ENCODE data around the gene TXLNB. TPM values are rescaled to one million over a fixed set of nuclear protein-coding genes. Genes with fewer than 3 reads are reported as not detected.
A peak's percentile ranks its signal among the peaks of the same experiment; 100 is the strongest.

TXLNB gene
- total and polyA plus RNA-seq, 7 experiments from 2014 or later = 0.12 to 1.1 (median 0.65) TPM

DNA sequence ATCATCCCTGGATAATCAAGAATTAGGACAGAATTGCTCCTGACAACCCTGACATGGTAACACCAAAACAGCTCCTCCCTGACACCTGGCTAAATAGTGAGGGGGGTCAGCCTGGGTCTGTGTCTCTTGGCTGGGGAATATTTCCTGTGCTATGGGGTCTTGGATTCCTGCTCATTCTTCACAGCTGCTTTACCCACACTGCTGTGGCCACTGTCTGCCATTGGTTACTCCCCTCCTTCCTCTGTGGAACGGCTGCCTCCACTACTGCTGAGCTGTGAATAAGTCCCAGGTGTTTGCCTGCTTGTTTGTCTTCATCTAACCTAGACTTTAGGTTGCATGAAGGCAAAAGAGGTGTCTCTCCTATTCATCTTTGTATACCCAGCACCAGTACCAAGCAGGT lies 33.9 kb upstream of the TXLNB start:
- Histone ChIP-seq H3K27ac (ENCODE audit: low read depth, low read length) (no peak overlapping the region), H3K36me3 (ENCODE audit: control insufficient read depth in 2 of 3, insufficient read depth in 3 of 3, low read length in 3 of 3) (no peaks in the 10 kb centered on the region), H3K9me3 (ENCODE audit: control insufficient read depth in 2 of 3, low read length in 3 of 3) (no peaks in the 10 kb centered on the region), H3K4me1 (ENCODE audit: control insufficient read depth in 2 of 2, insufficient read depth in 2 of 2, low read length in 2 of 2) (peaks cover 12 to 19% of the 10 kb centered on the region in 2 donors), H3K4me3 (ENCODE audit: low read length) (no peak overlapping the region), H3K27me3 (ENCODE audit: control insufficient read depth in 2 of 2, insufficient read depth in 2 of 2, low read length in 2 of 2) (no peaks in the 10 kb centered on the region)
- ATAC-seq (no peak), DNase-seq (no peak)
- POLR2A ChIA-PET = interaction anchor here (0.8 to 2.9 kb wide), 3 partner anchors 10 to 50 kb away, joined by 4 to 40 read pairs (median 4); partner anchors contain the start of gene TXLNB
- Mint-ChIP-seq H3K9me3 (peaks cover 0 to 17% (median 0%) of the 10 kb centered on the region in 11 donors), H3K4me3 (peak overlapping the region in 6 of 10 donors; percentile 2 to 69 (median 30)), H3K4me1 (peaks cover 19 to 44% (median 32%) of the 10 kb centered on the region in 7 donors), H3K36me3 (peaks cover 0 to 19% (median 3%) of the 10 kb centered on the region in 5 donors), H3K27me3 (no peaks in the 10 kb centered on the region), H3K27ac (peak overlapping the region in 8 of 9 donors; percentile 54 to 84 (median 75))
- intact Hi-C loops (cut with micrococcal nuclease) = loop anchor here in 1 of 2 donors (2.0 kb wide), 2 partner anchors 37 to 49 kb away; partner anchors contain the start of gene CITED2
- CTCF ChIA-PET = interaction anchor here (0.9 to 1.6 kb wide), 3 partner anchors 39 to 107 kb away, joined by 3 to 5 read pairs (median 3); no protein-coding TSS in a partner anchor

DNA sequence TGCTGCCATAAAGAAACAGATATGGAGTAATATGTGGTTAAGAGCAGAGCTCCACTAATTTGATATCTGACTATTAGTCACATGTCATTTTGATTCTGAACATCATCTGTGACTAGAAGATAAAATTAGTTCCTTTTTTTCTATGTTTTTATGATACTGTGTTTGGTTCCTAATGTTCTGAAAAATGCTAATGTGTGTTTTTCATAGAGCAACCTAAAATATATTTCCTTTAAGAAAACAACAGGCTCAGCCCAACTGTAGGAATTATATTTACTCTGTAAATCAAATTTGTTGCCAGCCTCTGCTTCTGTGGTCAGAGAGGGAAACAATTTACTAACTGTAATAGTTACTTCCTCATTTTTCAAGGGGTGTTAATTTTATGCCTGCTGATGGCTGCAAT lies 33.3 kb upstream of the TXLNB start:
- intact Hi-C loops (cut with micrococcal nuclease) = loop anchor here in 1 of 2 donors (2.0 kb wide), 2 partner anchors 38 to 50 kb away; partner anchors contain the start of gene CITED2
- H3K27me3 ChIP-seq (ENCODE audit: control insufficient read depth in 2 of 2, insufficient read depth in 2 of 2, low read length in 2 of 2) = no peaks in the 10 kb centered on the region
- ATAC-seq (no peak), DNase-seq (no peak)
- ChIA-PET POLR2A (interaction anchor here (0.7 to 2.9 kb wide), 8 partner anchors 10 to 51 kb away, joined by 3 to 40 read pairs (median 4); partner anchors contain the start of genes CITED2 and TXLNB), CTCF (interaction anchor here (0.6 to 1.9 kb wide), 5 partner anchors 31 to 106 kb away, joined by 3 to 13 read pairs (median 3); no protein-coding TSS in a partner anchor)
- Mint-ChIP-seq H3K27ac (peak overlapping the region in 5 of 9 donors; percentile 9 to 97 (median 12)), H3K36me3 (peaks cover 0 to 21% (median 3%) of the 10 kb centered on the region in 5 donors), H3K4me3 (no peak overlapping the region), H3K4me1 (peaks cover 19 to 44% (median 32%) of the 10 kb centered on the region in 7 donors), H3K27me3 (no peaks in the 10 kb centered on the region), H3K9me3 (peaks cover 0 to 17% (median 0%) of the 10 kb centered on the region in 11 donors)
- no peak overlapping the region for H3K4me3 ChIP-seq (ENCODE audit: low read length)
- H3K9me3 ChIP-seq (ENCODE audit: control insufficient read depth in 2 of 3, low read length in 3 of 3) = no peaks in the 10 kb centered on the region
- H3K27ac ChIP-seq (ENCODE audit: low read depth, low read length) = no peak overlapping the region
- H3K36me3 ChIP-seq (ENCODE audit: control insufficient read depth in 2 of 3, insufficient read depth in 3 of 3, low read length in 3 of 3) = no peaks in the 10 kb centered on the region
- peaks cover 12 to 19% of the 10 kb centered on the region in 2 donors for H3K4me1 ChIP-seq (ENCODE audit: control insufficient read depth in 2 of 2, insufficient read depth in 2 of 2, low read length in 2 of 2)

DNA sequence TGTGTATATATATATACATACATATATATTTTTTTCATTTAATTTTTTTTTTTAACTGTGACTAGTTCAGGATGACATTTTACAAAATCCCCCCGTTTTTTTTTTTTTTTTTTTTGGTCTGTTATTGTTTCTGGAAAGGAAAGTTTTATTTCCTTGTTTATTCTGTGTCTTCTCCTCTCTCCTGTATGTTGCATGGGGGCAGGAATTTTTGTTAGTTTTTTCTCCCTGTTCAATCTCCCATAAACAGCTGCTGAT lies 32.4 kb upstream of the TXLNB start:
- Histone ChIP-seq H3K4me3 (ENCODE audit: low read length) (no peak overlapping the region), H3K27ac (ENCODE audit: low read depth, low read length) (peak overlapping the region; percentile 83), H3K36me3 (ENCODE audit: control insufficient read depth in 2 of 3, insufficient read depth in 3 of 3, low read length in 3 of 3) (no peaks in the 10 kb centered on the region), H3K4me1 (ENCODE audit: control insufficient read depth in 2 of 2, insufficient read depth in 2 of 2, low read length in 2 of 2) (peaks cover 12 to 19% of the 10 kb centered on the region in 2 donors), H3K27me3 (ENCODE audit: control insufficient read depth in 2 of 2, insufficient read depth in 2 of 2, low read length in 2 of 2) (no peaks in the 10 kb centered on the region), H3K9me3 (ENCODE audit: control insufficient read depth in 2 of 3, low read length in 3 of 3) (no peaks in the 10 kb centered on the region)
- CTCF ChIA-PET = interaction anchor here (0.7 to 1.9 kb wide), 8 partner anchors 31 to 1207 kb away, joined by 3 to 16 read pairs (median 6); partner anchors contain the start of gene TXLNB
- Mint-ChIP-seq H3K4me3 (peak overlapping the region; percentile 39 to 96 (median 90)), H3K27ac (peak overlapping the region; percentile 96 to 100 (median 99)), H3K36me3 (peaks cover 0 to 20% (median 3%) of the 10 kb centered on the region in 5 donors), H3K27me3 (no peaks in the 10 kb centered on the region), H3K9me3 (peaks cover 0 to 17% (median 0%) of the 10 kb centered on the region in 11 donors), H3K4me1 (peaks cover 19 to 44% (median 32%) of the 10 kb centered on the region in 7 donors)
- no peak for ATAC-seq
- no peak for DNase-seq
- POLR2A ChIA-PET = interaction anchor here (0.6 to 2.9 kb wide), 14 partner anchors 11 to 920 kb away, joined by 3 to 40 read pairs (median 4); partner anchors contain the start of genes CITED2 and TXLNB
- intact Hi-C loops (cut with micrococcal nuclease) = loop anchor here (1.0 to 5.0 kb wide), 5 partner anchors 39 to 1502 kb away; partner anchors contain the start of gene CITED2 (in 1 of the 2)

DNA sequence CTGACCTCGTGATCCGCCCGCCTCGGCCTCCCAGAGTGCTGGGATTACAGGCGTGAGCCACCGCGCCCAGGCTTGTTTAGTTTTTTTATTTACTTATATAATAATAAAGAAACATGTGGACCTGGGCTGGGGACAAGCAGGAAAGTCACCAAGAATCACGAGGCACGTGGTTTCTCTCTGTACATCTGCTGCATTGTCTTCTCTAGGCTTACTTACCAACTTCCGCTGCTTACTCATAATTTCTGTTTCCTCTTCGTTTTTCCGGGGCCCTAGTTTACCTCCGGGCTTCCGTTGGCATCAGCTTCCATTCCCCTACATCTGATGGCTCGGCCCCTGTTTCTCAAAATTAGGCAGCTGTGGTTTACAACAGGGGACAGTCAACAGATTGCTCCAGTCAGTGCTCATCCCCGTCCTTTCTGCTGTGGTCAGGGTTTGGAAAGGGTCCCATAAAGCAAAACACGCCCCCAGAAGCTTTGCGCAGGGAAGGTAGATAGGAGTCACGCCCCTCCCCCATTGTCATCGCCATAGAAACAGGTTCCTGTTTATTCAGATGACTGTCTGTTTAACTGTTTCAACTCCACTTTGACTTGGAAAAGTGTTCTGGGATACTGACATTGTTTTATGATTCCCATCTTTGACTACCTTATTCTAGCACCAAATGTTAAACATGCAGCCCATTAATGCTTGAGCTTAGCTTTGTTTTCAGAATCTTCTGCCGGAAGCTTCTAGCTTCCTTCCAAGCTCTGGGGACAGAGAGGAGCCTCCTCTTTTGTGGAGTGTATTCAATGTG lies 31.9 kb upstream of the TXLNB start:
- POLR2A ChIA-PET = interaction anchor here (0.6 to 2.9 kb wide), 16 partner anchors 10 to 919 kb away, joined by 3 to 40 read pairs (median 4); partner anchors contain the start of genes CITED2 and TXLNB
- H3K36me3 Mint-ChIP-seq = peaks cover 0 to 19% (median 3%) of the 10 kb centered on the region in 5 donors
- H3K4me3 Mint-ChIP-seq = peak overlapping the region; percentile 80 to 96 (median 90)
- DNase-seq (peak; percentile 54 to 90 (median 86)), ATAC-seq (peak; percentile 90)
- H3K4me3 ChIP-seq (ENCODE audit: low read length) = peak overlapping the region; percentile 64
- H3K9me3 Mint-ChIP-seq = peaks cover 0 to 17% (median 0%) of the 10 kb centered on the region in 11 donors
- H3K4me1 Mint-ChIP-seq = peaks cover 19 to 44% (median 32%) of the 10 kb centered on the region in 7 donors
- intact Hi-C loops (cut with micrococcal nuclease) = loop anchor here (1.0 to 5.0 kb wide), 15 partner anchors 19 to 1501 kb away; partner anchors contain the start of genes CITED2 (in 2 of the 2), TXLNB (in 2 of the 2) and CCDC28A (in 1 of the 2)
- no peaks in the 10 kb centered on the region for H3K9me3 ChIP-seq (ENCODE audit: control insufficient read depth in 2 of 3, low read length in 3 of 3)
- peak overlapping the region; percentile 83 for H3K27ac ChIP-seq (ENCODE audit: low read depth, low read length)
- H3K4me1 ChIP-seq (ENCODE audit: control insufficient read depth in 2 of 2, insufficient read depth in 2 of 2, low read length in 2 of 2) = peaks cover 12 to 19% of the 10 kb centered on the region in 2 donors
- CTCF ChIA-PET = interaction anchor here (0.7 to 1.9 kb wide), 9 partner anchors 30 to 1207 kb away, joined by 3 to 16 read pairs (median 6); partner anchors contain the start of gene TXLNB
- no peaks in the 10 kb centered on the region for H3K36me3 ChIP-seq (ENCODE audit: control insufficient read depth in 2 of 3, insufficient read depth in 3 of 3, low read length in 3 of 3)
- H3K27me3 ChIP-seq (ENCODE audit: control insufficient read depth in 2 of 2, insufficient read depth in 2 of 2, low read length in 2 of 2) = no peaks in the 10 kb centered on the region
- H3K27me3 Mint-ChIP-seq = no peaks in the 10 kb centered on the region
- H3K27ac Mint-ChIP-seq = peak overlapping the region; percentile 96 to 100 (median 99)

DNA sequence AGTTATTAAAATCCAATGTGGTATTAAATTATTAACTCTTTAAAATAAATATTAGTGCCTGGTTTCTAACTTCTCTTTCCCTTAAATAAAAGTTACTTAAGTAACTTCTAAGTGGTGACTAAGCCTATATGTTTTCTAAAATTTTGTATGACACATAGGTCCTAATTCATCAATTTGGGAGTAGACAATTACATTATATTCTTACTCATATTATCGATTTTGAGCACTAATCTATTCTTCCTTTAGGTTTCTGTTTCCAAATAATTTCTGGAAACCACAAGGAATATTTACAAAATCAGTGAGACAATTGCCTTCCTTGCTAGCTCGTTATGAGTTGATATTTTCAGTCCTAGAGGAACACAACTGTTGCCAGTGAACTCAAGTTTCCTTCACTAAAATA lies 28.3 kb upstream of the TXLNB start:
- ChIA-PET POLR2A (interaction anchor here (1.8 to 2.6 kb wide), 2 partner anchors 28 to 29 kb away, joined by 6 to 7 read pairs; partner anchors contain the start of gene TXLNB), CTCF (interaction anchor here (1.0 kb wide), 1 partner anchor 70 kb away, joined by 8 read pairs; no protein-coding TSS in a partner anchor)
- peaks cover 0 to 21% (median 4%) of the 10 kb centered on the region in 5 donors for H3K36me3 Mint-ChIP-seq
- no peak overlapping the region for H3K4me3 Mint-ChIP-seq
- Histone ChIP-seq H3K27me3 (ENCODE audit: control insufficient read depth in 2 of 2, insufficient read depth in 2 of 2, low read length in 2 of 2) (no peaks in the 10 kb centered on the region), H3K4me3 (ENCODE audit: low read length) (no peak overlapping the region), H3K36me3 (ENCODE audit: control insufficient read depth in 2 of 3, insufficient read depth in 3 of 3, low read length in 3 of 3) (no peaks in the 10 kb centered on the region), H3K4me1 (ENCODE audit: control insufficient read depth in 2 of 2, insufficient read depth in 2 of 2, low read length in 2 of 2) (peaks cover 12 to 17% of the 10 kb centered on the region in 2 donors), H3K9me3 (ENCODE audit: control insufficient read depth in 2 of 3, low read length in 3 of 3) (no peaks in the 10 kb centered on the region), H3K27ac (ENCODE audit: low read depth, low read length) (no peak overlapping the region)
- H3K27me3 Mint-ChIP-seq = no peaks in the 10 kb centered on the region
- DNase-seq (no peak), ATAC-seq (no peak)
- peaks cover 14 to 40% (median 29%) of the 10 kb centered on the region in 7 donors for H3K4me1 Mint-ChIP-seq
- peaks cover 0 to 19% (median 2%) of the 10 kb centered on the region in 11 donors for H3K9me3 Mint-ChIP-seq
- peak overlapping the region in 3 of 9 donors; percentile 5 to 52 (median 35) for H3K27ac Mint-ChIP-seq
- intact Hi-C loops (cut with micrococcal nuclease) = loop anchor here in 1 of 2 donors (5.0 kb wide), 2 partner anchors 58 to 1498 kb away; no protein-coding TSS in a partner anchor

All from naive thymus-derived CD4-positive, alpha-beta T cell (primary cell).